HFF-Myc (cell line): ENCODE results near the gene OR2A2.

Source experiments
- DNase-seq: peaks from one replicate; pipeline ENCODE4 v3.0.0-alpha.2; 2011; ENCODE audit warnings: low read depth; ENCODE audit errors: extremely low read depth
- H3K4me3 ChIP-seq: replicated peaks from 2 replicates; pipeline ENCODE4 v1.5.1; 2011; ENCODE audit warnings: low read depth, mild to moderate bottlenecking, control low read depth, low read length
- CTCF ChIP-seq: IDR thresholded peaks from 2 replicates; pipeline ENCODE4 v1.5.1; 2012; ENCODE audit warnings: mild to moderate bottlenecking, low read depth, low read length, control low read depth; ENCODE audit errors: missing control alignments

Gene OR2A2

DNA sequence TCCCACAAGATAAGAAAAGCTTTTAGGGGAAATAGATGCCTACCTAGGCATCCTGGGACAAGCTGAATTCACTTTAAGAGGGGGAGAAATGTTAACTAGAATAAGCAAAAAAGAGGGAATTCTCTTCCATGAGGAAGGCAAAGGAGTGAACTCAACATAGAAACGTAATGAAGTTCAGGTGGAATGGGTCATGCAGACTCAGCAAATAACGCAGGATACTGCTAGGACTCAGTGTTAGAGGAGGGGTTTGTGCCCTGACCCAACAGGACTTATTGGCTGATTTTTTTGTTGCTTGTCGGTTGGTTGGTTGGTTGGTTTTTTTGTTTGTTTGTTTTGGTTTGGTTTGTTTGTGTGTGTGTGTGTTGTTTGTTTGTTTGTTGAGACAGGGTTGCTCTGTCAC, 22.9 kb downstream of the OR2A2 start:
- DNase-seq, result no peak
- no peak for TF ChIP-seq CTCF
- H3K4me3 ChIP-seq, result no peak overlapping the region

DNA sequence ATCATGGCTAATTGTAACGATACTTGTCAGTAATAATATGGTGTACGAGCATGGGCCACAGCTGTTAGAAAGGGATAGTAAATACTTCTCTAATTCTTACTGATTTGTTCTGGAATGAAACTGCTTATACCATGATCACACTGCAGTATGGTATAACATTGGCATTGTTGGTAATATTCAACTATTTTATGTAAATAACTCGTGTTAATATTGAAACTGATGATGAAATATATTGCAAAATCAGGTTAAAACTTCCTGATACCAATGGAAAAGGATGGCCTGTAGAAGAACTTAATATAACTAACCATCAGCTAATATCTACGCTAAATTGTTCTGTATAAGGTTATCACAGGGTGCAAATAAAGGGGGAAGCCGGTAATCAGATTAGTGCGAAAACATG, 23.9 kb downstream of the OR2A2 start:
- no peak overlapping the region for H3K4me3 ChIP-seq
- no peak for DNase-seq
- no peak for TF ChIP-seq CTCF

DNA sequence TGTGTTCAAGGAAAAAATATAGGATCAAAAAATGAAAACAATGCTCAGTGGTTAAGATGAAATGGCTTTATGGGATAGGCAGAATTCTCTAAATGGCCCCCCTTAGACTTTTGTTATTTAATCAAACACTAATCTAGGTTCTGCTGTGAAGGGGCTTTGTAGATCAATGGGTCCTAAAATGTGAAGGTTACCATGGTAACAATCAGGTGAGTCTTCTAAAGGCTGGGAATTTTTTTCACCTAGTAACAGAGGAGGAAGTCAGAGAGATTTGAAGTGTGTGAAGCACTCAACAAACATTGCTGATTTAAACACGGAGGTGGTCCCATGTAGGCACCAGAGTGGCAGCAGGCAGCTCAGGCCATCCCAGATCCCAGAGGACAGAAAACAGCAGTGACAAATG, 24.7 kb downstream of the OR2A2 start:
- H3K4me3 ChIP-seq, result no peak overlapping the region
- DNase-seq, result no peak
- no peak for TF ChIP-seq CTCF

- no peak for DNase-seq
- TF ChIP-seq CTCF, result no peak
- no peak overlapping the region for H3K4me3 ChIP-seq
Measured at GRCh38 chr7:144137501-144137900, 28.1 kb downstream of the OR2A2 start.

DNA sequence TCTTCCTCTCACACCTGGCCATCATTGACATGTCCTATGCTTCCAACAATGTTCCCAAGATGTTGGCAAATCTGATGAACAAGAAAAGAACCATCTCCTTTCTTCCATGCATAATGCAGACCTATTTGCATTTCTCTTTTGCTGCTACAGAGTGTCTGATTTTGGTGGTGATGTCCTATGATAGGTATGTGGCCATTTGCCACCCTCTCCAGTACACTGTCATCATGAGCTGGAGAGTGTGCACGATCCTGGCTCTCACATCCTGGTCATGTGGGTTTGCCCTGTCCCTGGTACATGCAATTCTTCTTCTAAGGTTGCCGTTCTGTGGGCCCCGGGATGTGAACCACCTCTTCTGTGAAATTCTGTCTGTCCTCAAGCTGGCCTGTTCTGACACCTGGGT, 32.8 kb downstream of the OR2A2 start:
- H3K4me3 ChIP-seq, result no peak overlapping the region
- no peak for DNase-seq
- no peak for TF ChIP-seq CTCF

GRCh38 chr7:144144426-144144825, 35.0 kb downstream of the OR2A2 start:
- H3K4me3 ChIP-seq, result no peak overlapping the region
- no peak for TF ChIP-seq CTCF
- DNase-seq, result no peak

- no peak for TF ChIP-seq CTCF
- no peak overlapping the region for H3K4me3 ChIP-seq
- no peak for DNase-seq
Measured at GRCh38 chr7:144148224-144148827, 38.9 kb downstream of the OR2A2 start.
